Measurements from ENCODE around the gene BAZ1A.

DNA sequence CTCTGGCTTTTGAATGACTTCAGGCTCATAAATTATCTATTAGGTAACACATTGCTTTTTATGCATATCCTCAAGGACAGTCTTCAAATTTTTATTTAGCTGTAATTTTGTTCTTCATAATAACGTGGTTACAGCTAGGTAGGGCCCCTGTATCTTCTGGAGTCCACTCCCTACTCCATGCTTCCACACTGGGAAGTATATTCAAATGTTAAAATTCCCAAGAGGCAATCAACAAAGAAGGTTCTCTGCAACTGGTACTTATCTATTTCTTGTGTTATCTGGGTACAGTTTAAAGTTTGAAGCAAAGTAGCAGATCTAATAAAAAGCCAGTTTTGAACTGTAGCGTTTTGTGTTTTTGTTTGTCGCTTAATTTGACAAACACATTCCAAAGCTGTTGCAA, 20.1 kb upstream of the BAZ1A start:
- no peak for TF ChIP-seq ZZZ3 (IDR thresholded peaks at IDR 0.05; ENCODE audit: control insufficient read depth, insufficient read length, low read depth)
- TF ChIP-seq, protein P1, sequence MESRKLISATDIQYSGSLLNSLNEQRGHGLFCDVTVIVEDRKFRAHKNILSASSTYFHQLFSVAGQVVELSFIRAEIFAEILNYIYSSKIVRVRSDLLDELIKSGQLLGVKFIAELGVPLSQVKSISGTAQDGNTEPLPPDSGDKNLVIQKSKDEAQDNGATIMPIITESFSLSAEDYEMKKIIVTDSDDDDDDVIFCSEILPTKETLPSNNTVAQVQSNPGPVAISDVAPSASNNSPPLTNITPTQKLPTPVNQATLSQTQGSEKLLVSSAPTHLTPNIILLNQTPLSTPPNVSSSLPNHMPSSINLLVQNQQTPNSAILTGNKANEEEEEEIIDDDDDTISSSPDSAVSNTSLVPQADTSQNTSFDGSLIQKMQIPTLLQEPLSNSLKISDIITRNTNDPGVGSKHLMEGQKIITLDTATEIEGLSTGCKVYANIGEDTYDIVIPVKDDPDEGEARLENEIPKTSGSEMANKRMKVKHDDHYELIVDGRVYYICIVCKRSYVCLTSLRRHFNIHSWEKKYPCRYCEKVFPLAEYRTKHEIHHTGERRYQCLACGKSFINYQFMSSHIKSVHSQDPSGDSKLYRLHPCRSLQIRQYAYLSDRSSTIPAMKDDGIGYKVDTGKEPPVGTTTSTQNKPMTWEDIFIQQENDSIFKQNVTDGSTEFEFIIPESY (IDR thresholded peaks at IDR 0.05) = no peak

All from GM12878 (cell line).